Measurements from ENCODE around the gene KIF3B. TPM values are rescaled to one million over a fixed set of nuclear protein-coding genes. Genes with fewer than 3 reads are reported as not detected.
"Not testable (repeated sequence)": the region's sequence is repeated elsewhere in the genome, so short reads cannot be mapped to it uniquely, and the experiment has no call there.

The KIF3B gene
- total RNA-seq, 1 donor from 2014 or later: 9.9 TPM

DNA sequence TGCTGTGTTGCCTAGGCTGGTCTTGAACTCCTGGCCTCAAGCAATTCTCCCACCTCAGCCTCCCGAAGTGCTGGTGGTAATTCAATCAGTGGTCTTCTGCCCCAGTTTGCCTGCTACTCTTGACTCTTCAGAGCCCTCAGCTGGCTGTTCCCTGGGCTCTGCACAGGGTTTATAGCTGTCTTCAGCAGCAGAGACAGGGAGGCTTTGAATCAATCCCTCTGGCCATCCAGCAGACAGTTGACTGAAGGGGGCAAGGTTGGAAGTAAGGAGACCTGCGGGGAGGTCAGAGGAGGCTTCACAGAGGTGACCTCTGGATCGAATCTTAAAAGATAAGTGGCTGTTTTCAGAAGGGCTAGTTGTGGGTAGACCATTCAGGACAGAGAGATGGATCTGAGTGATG, 26.0 kb upstream of the KIF3B start:
- H3K27me3 ChIP-seq (ENCODE audit: low read depth): no peaks in the 10 kb centered on the region
- H3K9me3 ChIP-seq (replicated peaks): no peaks in the 10 kb centered on the region
- no peak overlapping the region for H3K4me3 ChIP-seq
- intact Hi-C loops (cut with micrococcal nuclease): no loop called here
- no peaks in the 10 kb centered on the region for H3K4me1 ChIP-seq
- H3K36me3 ChIP-seq: no peaks in the 10 kb centered on the region
- DNase-seq: no peak
- no peak overlapping the region for H3K27ac ChIP-seq (replicated peaks)
- no peak for TF ChIP-seq CTCF (IDR thresholded peaks at IDR 0.05; ENCODE audit: borderline replicate concordance)

DNA sequence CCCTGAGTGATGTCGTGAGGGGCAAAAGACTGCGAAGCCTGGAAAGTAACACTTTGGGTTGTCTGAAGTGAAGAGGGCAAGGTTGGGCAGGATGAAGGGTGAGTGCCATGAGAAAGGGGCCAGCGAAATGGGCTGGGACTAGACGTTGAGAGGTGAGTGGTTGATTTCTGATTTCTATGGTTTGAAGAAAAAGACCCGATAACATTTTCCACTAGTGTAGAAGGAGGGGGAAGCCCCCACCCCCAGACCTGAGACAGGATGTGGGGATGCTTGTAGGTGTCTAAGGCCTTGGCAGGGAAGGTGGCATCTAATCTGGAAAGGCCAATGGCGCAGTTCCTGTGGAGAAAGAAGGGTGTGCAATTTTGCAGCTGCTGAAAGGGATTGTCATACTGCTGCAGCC, 25.3 kb upstream of the KIF3B start:
- H3K36me3 ChIP-seq: no peaks in the 10 kb centered on the region
- no peak for TF ChIP-seq CTCF (IDR thresholded peaks at IDR 0.05; ENCODE audit: borderline replicate concordance)
- no peak overlapping the region for H3K4me3 ChIP-seq
- no peaks in the 10 kb centered on the region for H3K4me1 ChIP-seq
- H3K27me3 ChIP-seq (ENCODE audit: low read depth): no peaks in the 10 kb centered on the region
- H3K27ac ChIP-seq (replicated peaks): no peak overlapping the region
- intact Hi-C loops (cut with micrococcal nuclease): no loop called here
- DNase-seq: no peak
- no peaks in the 10 kb centered on the region for H3K9me3 ChIP-seq (replicated peaks)

- DNase-seq; intact Hi-C loops (cut with micrococcal nuclease); H3K4me3 ChIP-seq; H3K27ac ChIP-seq (replicated peaks); H3K27me3 ChIP-seq (ENCODE audit: low read depth); H3K9me3 ChIP-seq (replicated peaks); H3K36me3 ChIP-seq; H3K4me1 ChIP-seq: not testable (repeated sequence)
Observed at GRCh38 chr20:32260973-32261372, 16.5 kb upstream of the KIF3B start.

DNA sequence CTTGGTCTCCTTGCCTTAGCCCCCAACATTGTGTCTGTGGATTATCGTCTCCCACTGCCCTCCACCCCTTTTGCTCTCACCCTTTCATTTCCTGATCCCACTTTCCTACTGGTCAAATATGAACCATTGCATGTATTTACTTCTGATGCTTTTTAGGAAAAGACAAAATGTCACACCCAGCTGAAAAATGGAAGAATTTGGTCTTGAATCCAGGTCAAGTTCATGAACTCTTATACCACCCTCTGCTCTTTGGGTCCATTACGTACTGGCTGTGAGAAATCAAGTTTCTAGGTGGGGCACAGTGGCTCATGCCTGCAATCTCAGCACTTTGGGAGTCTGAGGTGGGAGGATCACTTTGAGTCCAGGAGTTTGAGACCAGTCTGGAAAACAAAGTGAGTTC, 15.8 kb upstream of the KIF3B start:
- Histone ChIP-seq H3K4me3 (no peak overlapping the region), H3K27me3 (ENCODE audit: low read depth) (no peaks in the 10 kb centered on the region), H3K9me3 (replicated peaks) (no peaks in the 10 kb centered on the region), H3K36me3 (no peaks in the 10 kb centered on the region), H3K4me1 (no peaks in the 10 kb centered on the region), H3K27ac (replicated peaks) (no peak overlapping the region)
- no peak for DNase-seq
- TF ChIP-seq CTCF (IDR thresholded peaks at IDR 0.05; ENCODE audit: borderline replicate concordance): no peak
- intact Hi-C loops (cut with micrococcal nuclease): no loop called here

GRCh38 chr20:32263398-32263954, 14.0 kb upstream of the KIF3B start:
- H3K9me3 ChIP-seq (replicated peaks): no peaks in the 10 kb centered on the region
- H3K36me3 ChIP-seq: no peaks in the 10 kb centered on the region
- no peak overlapping the region for H3K27ac ChIP-seq (replicated peaks)
- no peak for DNase-seq
- no peaks in the 10 kb centered on the region for H3K27me3 ChIP-seq (ENCODE audit: low read depth)
- H3K4me1 ChIP-seq: no peaks in the 10 kb centered on the region
- H3K4me3 ChIP-seq: no peak overlapping the region
- intact Hi-C loops (cut with micrococcal nuclease): no loop called here
- no peak for TF ChIP-seq CTCF (IDR thresholded peaks at IDR 0.05; ENCODE audit: borderline replicate concordance)

- no peak for DNase-seq
- no peaks in the 10 kb centered on the region for H3K4me1 ChIP-seq
- no peaks in the 10 kb centered on the region for H3K9me3 ChIP-seq (replicated peaks)
- no peaks in the 10 kb centered on the region for H3K36me3 ChIP-seq
- intact Hi-C loops (cut with micrococcal nuclease): no loop called here
- H3K27ac ChIP-seq (replicated peaks): no peak overlapping the region
- H3K27me3 ChIP-seq (ENCODE audit: low read depth): peaks cover 6% of the 10 kb centered on the region
- no peak for TF ChIP-seq CTCF (IDR thresholded peaks at IDR 0.05; ENCODE audit: borderline replicate concordance)
- H3K4me3 ChIP-seq: no peak overlapping the region
Observed at GRCh38 chr20:32271620-32272019, 5.8 kb upstream of the KIF3B start.

Measured in left ventricle myocardium inferior (tissue), 1 donor.